ENCODE results near the gene LETM1. TPM values are rescaled to one million over a fixed set of nuclear protein-coding genes. Genes with fewer than 3 reads are reported as not detected.

The LETM1 gene
- total and polyA plus RNA-seq, 2 of the 13 experiments (the other 11 are each of a cell fraction or from before 2014, with no cell fraction given) = 9.7 to 41.6 TPM

DNA sequence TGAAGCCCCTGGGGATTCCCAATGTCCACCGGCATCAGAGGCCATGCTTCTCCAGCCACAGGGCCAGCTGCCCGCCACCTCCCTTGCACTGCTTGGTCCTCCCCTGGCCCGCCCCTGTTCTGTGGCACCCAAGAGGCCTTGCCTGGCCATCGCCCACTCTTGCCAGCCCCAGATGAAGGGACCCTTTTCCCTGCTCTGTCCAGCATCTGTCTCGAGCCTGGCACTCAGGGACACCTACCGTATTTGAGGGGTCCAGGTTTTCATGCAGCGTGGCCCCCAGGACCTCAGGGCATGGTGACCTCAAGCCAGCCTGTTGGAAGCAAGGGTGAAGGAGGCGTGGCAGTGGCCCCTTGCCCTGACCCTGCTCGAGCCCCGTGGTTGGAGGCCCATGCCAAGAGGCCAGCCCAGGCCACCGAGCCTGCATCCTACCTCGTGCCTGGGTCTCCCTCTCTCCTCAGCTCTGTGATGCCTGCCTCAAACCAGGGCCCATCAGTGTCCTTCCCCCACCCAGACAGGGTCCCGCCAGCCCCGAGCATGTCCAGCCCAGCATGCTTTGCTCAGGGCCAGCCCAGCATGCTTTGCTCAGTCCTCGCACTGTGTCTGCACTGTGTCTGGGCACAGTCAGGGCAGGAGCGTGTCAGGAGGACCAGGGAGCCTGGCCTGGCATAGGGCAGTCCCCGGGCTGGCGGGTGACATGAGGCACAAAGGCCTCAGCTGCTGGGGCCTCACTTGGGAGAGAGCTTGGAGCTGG, 77.1 kb downstream of the LETM1 start (continued):
- TF ChIP-seq, protein P1, sequence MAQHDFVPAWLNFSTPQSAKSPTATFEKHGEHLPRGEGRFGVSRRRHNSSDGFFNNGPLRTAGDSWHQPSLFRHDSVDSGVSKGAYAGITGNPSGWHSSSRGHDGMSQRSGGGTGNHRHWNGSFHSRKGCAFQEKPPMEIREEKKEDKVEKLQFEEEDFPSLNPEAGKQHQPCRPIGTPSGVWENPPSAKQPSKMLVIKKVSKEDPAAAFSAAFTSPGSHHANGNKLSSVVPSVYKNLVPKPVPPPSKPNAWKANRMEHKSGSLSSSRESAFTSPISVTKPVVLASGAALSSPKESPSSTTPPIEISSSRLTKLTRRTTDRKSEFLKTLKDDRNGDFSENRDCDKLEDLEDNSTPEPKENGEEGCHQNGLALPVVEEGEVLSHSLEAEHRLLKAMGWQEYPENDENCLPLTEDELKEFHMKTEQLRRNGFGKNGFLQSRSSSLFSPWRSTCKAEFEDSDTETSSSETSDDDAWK (CRISPR knock-in tag; IDR thresholded peaks at IDR 0.05) = no peak
- TF ChIP-seq NCOA1 (CRISPR knock-in tag; IDR thresholded peaks at IDR 0.05) (no peak), HMGA1 (CRISPR knock-in tag; conservative IDR thresholded peaks at IDR 0.05) (no peak), ZNF652 (CRISPR knock-in tag; IDR thresholded peaks at IDR 0.05; ENCODE audit: borderline replicate concordance, low read depth) (no peak), SRSF1 (optimal IDR thresholded peaks at IDR 0.05; ENCODE audit: low read depth, low read length) (no peak), KLF12 (CRISPR knock-in tag; IDR thresholded peaks at IDR 0.05; ENCODE audit: borderline replicate concordance) (no peak), ZNF709 (CRISPR knock-in tag; IDR thresholded peaks at IDR 0.05) (no peak), ZNF766 (CRISPR knock-in tag; IDR thresholded peaks at IDR 0.05; ENCODE audit: borderline replicate concordance) (no peak), ZNF768 (CRISPR knock-in tag; IDR thresholded peaks at IDR 0.05) (no peak), SAFB2 (CRISPR knock-in tag; IDR thresholded peaks at IDR 0.05; ENCODE audit: borderline replicate concordance, low read depth) (no peak), PBX2 (CRISPR knock-in tag; IDR thresholded peaks at IDR 0.05) (no peak)
- TF ChIP-seq, protein P2, sequence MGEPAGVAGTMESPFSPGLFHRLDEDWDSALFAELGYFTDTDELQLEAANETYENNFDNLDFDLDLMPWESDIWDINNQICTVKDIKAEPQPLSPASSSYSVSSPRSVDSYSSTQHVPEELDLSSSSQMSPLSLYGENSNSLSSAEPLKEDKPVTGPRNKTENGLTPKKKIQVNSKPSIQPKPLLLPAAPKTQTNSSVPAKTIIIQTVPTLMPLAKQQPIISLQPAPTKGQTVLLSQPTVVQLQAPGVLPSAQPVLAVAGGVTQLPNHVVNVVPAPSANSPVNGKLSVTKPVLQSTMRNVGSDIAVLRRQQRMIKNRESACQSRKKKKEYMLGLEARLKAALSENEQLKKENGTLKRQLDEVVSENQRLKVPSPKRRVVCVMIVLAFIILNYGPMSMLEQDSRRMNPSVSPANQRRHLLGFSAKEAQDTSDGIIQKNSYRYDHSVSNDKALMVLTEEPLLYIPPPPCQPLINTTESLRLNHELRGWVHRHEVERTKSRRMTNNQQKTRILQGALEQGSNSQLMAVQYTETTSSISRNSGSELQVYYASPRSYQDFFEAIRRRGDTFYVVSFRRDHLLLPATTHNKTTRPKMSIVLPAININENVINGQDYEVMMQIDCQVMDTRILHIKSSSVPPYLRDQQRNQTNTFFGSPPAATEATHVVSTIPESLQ (CRISPR knock-in tag; conservative IDR thresholded peaks at IDR 0.05) = no peak
- TF ChIP-seq, protein P3, sequence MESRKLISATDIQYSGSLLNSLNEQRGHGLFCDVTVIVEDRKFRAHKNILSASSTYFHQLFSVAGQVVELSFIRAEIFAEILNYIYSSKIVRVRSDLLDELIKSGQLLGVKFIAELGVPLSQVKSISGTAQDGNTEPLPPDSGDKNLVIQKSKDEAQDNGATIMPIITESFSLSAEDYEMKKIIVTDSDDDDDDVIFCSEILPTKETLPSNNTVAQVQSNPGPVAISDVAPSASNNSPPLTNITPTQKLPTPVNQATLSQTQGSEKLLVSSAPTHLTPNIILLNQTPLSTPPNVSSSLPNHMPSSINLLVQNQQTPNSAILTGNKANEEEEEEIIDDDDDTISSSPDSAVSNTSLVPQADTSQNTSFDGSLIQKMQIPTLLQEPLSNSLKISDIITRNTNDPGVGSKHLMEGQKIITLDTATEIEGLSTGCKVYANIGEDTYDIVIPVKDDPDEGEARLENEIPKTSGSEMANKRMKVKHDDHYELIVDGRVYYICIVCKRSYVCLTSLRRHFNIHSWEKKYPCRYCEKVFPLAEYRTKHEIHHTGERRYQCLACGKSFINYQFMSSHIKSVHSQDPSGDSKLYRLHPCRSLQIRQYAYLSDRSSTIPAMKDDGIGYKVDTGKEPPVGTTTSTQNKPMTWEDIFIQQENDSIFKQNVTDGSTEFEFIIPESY (CRISPR knock-in tag; IDR thresholded peaks at IDR 0.05) = peak; percentile 13; the same call in 1 of the 2 replicates
- TF ChIP-seq, protein P4, sequence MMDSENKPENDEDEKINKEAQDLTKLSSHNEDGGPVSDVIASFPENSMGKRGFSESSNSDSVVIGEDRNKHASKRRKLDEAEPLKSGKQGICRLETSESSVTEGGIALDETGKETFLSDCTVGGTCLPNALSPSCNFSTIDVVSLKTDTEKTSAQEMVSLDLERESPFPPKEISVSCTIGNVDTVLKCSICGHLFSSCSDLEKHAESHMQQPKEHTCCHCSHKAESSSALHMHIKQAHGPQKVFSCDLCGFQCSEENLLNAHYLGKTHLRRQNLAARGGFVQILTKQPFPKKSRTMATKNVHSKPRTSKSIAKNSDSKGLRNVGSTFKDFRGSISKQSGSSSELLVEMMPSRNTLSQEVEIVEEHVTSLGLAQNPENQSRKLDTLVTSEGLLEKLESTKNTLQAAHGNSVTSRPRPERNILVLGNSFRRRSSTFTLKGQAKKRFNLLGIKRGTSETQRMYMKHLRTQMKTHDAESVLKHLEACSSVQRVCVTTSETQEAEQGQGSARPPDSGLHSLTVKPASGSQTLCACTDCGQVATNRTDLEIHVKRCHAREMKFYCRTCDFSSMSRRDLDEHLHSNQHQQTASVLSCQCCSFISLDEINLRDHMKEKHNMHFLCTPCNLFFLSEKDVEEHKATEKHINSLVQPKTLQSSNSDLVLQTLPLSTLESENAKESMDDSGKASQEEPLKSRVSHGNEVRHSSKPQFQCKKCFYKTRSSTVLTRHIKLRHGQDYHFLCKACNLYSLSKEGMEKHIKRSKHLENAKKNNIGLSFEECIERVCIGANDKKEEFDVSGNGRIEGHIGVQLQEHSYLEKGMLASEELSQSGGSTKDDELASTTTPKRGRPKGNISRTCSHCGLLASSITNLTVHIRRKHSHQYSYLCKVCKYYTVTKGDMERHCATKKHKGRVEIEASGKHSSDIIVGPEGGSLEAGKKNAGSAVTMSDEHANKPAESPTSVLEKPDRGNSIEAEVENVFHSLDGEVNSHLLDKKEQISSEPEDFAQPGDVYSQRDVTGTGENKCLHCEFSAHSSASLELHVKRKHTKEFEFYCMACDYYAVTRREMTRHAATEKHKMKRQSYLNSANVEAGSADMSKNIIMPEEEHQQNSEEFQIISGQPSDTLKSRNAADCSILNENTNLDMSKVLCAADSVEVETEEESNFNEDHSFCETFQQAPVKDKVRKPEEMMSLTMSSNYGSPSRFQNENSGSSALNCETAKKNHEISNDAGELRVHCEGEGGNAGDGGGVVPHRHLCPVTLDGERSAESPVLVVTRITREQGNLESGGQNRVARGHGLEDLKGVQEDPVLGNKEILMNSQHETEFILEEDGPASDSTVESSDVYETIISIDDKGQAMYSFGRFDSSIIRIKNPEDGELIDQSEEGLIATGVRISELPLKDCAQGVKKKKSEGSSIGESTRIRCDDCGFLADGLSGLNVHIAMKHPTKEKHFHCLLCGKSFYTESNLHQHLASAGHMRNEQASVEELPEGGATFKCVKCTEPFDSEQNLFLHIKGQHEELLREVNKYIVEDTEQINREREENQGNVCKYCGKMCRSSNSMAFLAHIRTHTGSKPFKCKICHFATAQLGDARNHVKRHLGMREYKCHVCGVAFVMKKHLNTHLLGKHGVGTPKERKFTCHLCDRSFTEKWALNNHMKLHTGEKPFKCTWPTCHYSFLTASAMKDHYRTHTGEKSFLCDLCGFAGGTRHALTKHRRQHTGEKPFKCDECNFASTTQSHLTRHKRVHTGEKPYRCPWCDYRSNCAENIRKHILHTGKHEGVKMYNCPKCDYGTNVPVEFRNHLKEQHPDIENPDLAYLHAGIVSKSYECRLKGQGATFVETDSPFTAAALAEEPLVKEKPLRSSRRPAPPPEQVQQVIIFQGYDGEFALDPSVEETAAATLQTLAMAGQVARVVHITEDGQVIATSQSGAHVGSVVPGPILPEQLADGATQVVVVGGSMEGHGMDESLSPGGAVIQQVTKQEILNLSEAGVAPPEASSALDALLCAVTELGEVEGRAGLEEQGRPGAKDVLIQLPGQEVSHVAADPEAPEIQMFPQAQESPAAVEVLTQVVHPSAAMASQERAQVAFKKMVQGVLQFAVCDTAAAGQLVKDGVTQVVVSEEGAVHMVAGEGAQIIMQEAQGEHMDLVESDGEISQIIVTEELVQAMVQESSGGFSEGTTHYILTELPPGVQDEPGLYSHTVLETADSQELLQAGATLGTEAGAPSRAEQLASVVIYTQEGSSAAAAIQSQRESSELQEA (CRISPR knock-in tag; IDR thresholded peaks at IDR 0.05; ENCODE audit: not compliant biosample characterization) = no peak
